Right lobe of liver (tissue), 4 donors: ENCODE data around the gene TEX50.

Experiments
- POLR2A ChIP-seq: fragments of 450-650 bp; IDR thresholded peaks from one replicate; pipeline ENCODE4 v1.6.1; 2017; ENCODE audit warnings: antibody characterized with exemption, mild to moderate bottlenecking
- TF ChIP-seq, protein P1 (sequence below), 4 donors: fragments of 200-600 bp in 3 of 4; fragments of 450-650 bp in 1 of 4; IDR thresholded peaks; one replicate each; pipeline versions ENCODE4 v1.5.1 to v1.8.0; 2016 to 2022; ENCODE audit warnings: antibody characterized with exemption in 4 of 4, mild to moderate bottlenecking in 2 of 4
- donor health status: DM: no; HTN: no; CAD: no.
- donor health status: DM: no; HTN: no; CAD: no.
- donor health status: DM: no; HTN: yes; CAD: no.

DNA sequence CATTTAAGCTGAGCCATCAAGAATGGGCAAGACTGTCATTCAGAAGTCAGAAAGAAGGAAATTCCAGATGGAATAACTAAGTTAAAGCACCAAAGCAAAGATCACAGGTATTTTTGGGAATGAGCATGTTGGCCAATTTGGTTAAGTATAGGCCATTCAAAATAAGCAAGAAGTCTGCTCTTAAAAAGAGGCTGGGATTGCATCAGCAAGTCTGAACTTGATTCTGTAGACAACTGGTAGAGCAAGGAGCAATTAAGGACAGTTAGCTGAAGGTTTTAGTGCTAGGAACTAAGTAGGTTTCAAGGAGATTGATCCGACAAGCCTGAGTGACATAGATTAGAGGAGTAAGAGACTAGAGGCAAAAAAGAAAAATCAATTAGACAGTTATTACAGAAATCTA, 26.1 kb downstream of the TEX50 start:
- TF ChIP-seq POLR2A: no peak
- TF ChIP-seq, protein P1, sequence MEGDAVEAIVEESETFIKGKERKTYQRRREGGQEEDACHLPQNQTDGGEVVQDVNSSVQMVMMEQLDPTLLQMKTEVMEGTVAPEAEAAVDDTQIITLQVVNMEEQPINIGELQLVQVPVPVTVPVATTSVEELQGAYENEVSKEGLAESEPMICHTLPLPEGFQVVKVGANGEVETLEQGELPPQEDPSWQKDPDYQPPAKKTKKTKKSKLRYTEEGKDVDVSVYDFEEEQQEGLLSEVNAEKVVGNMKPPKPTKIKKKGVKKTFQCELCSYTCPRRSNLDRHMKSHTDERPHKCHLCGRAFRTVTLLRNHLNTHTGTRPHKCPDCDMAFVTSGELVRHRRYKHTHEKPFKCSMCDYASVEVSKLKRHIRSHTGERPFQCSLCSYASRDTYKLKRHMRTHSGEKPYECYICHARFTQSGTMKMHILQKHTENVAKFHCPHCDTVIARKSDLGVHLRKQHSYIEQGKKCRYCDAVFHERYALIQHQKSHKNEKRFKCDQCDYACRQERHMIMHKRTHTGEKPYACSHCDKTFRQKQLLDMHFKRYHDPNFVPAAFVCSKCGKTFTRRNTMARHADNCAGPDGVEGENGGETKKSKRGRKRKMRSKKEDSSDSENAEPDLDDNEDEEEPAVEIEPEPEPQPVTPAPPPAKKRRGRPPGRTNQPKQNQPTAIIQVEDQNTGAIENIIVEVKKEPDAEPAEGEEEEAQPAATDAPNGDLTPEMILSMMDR (IDR thresholded peaks at IDR 0.05): no peak
